Stimulated activated CD8-positive, alpha-beta memory T cell treated with anti-CD3 and anti-CD28 coated beads, Interleukin-15, amount 100 ng/mL, for 24 hours (primary cell): ENCODE results near the gene COX5A.

Source experiments
- DNase-seq: peaks from one replicate; pipeline ENCODE4 v3.0.0-alpha.2; 2020; ENCODE audit warnings: low read depth

Gene COX5A

GRCh38 chr15:74870436-74871215 lies 67.2 kb downstream of the COX5A start:
- DNase-seq, result no peak
